NCI-H1417 treated with DMSO at 0.1 percent for 48 hours (cell line): Measurements from ENCODE around the gene BAIAP3.
A peak's percentile ranks its signal among the peaks of the same experiment; 100 is the strongest.
"Not testable (repeated sequence)": the region's sequence is repeated elsewhere in the genome, so short reads cannot be mapped to it uniquely, and the experiment has no call there.

Experiments used
- DNase-seq: peaks from one replicate; lab custom pipeline; 2025; lab: John Stamatoyannopoulos, UW

Gene BAIAP3

GRCh38 chr16:1333149-1333812 lies at the start of gene BAIAP3:
TSS of gene BAIAP3 (plus strand) at chr16:1333645. CDS start at chr16:1338550, 4,905 bp downstream.
- no peak for DNase-seq

- DNase-seq: no peak
Observed at GRCh38 chr16:1283996-1284616, 49.3 kb upstream of the BAIAP3 start.

- DNase-seq: no peak
Observed at GRCh38 chr16:1285669-1286512, 47.6 kb upstream of the BAIAP3 start.

GRCh38 chr16:1286513-1287094 lies 46.8 kb upstream of the BAIAP3 start:
- no peak for DNase-seq

- no peak for DNase-seq
Observed at GRCh38 chr16:1287982-1288670, 45.3 kb upstream of the BAIAP3 start.

GRCh38 chr16:1288813-1289476 lies 44.5 kb upstream of the BAIAP3 start:
- peak; percentile 39 for DNase-seq

- DNase-seq: no peak
Observed at GRCh38 chr16:1289477-1289866, 44.0 kb upstream of the BAIAP3 start.

- DNase-seq: no peak
Observed at GRCh38 chr16:1290063-1290501, 43.4 kb upstream of the BAIAP3 start.

- no peak for DNase-seq
Observed at GRCh38 chr16:1290860-1291575, 42.4 kb upstream of the BAIAP3 start.

- no peak for DNase-seq
Observed at GRCh38 chr16:1291576-1291974, 41.9 kb upstream of the BAIAP3 start.

GRCh38 chr16:1292208-1292607 lies 41.2 kb upstream of the BAIAP3 start:
- DNase-seq: not testable (repeated sequence)

- not testable (repeated sequence) for DNase-seq
Observed at GRCh38 chr16:1292808-1293207, 40.6 kb upstream of the BAIAP3 start.

GRCh38 chr16:1293921-1294656 lies 39.4 kb upstream of the BAIAP3 start:
- DNase-seq: no peak

GRCh38 chr16:1295465-1295864 lies 38.0 kb upstream of the BAIAP3 start:
- no peak for DNase-seq

GRCh38 chr16:1296688-1297017 lies 36.8 kb upstream of the BAIAP3 start:
- DNase-seq: not testable (repeated sequence)

- DNase-seq: no peak
Observed at GRCh38 chr16:1297018-1297696, 36.3 kb upstream of the BAIAP3 start.

GRCh38 chr16:1298406-1298805 lies 35.0 kb upstream of the BAIAP3 start:
- DNase-seq: no peak

- DNase-seq: no peak
Observed at GRCh38 chr16:1299012-1299867, 34.2 kb upstream of the BAIAP3 start.

- no peak for DNase-seq
Observed at GRCh38 chr16:1299868-1300203, 33.6 kb upstream of the BAIAP3 start.
